Fibroblast of skin of left biceps (primary cell): ENCODE measurements around the gene PNPLA1.

ENCODE experiments used
- DNase-seq, 2 experiments: peaks; one replicate each; pipeline ENCODE4 v3.0.0-alpha.2; 2013; ENCODE audit warnings: low read depth in 2 of 2

PNPLA1 gene

DNA sequence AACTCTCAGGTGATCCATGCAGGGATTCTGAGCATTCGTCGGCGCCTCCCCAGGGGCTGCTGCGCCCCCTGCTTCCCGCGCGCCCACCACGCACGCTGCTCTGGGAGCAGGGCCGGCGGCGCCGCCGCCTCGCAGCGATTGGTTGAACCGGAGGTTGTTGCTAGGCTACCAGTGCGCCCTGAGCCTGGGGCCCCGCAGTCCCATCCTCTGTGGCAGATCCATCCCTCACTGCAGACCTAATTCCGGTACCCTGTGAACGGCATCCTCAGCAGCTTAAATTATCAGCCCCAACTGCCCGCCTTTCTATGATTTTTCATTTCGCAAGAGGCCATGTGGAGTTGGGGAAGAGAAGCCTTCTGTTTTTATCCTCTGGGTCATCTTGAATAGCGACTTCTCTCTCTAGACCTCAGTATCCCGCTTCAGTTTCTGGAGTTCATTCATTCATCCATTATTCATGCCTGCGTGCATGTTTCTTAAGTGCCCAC is 15.4 kb downstream of the PNPLA1 start:
- no peak for DNase-seq

DNA sequence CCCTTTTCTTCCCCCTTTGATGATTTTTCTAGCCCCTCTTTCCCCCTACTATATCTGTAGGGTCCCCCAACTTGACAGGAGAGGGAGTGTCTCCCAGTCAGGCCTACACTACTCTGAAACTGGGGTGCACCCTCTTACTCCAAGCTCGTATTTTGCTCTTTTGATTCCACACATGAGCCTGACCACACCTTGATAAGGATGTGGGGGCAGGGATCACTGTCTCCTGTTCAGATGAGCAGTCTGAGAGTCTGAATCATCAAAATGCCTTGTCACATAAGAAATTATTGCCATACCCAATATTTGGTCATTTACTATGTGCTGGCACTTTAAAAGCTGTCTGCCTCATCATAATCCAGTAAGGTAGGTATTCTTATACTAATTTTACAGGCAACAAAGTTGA is 15.9 kb downstream of the PNPLA1 start:
- no peak for DNase-seq

DNA sequence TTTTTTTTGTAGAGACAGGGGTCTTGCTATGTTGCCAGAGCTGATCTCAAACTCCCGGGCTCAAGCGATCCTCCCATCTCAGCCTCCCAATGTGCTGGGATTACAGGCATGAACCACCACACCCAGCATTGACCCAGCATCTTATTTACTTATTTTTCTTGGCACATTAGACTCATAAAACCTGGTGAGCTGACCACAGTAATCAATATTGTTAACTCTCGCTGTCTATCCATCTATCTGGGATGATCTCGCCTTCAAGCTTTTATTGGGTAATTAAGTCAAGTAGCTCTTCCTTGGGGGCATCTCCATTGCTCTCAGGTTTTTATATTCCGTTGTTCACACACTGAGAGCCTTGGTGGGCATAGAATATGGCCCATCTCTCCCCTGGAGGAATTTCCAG is 17.0 kb downstream of the PNPLA1 start:
- no peak for DNase-seq

DNA sequence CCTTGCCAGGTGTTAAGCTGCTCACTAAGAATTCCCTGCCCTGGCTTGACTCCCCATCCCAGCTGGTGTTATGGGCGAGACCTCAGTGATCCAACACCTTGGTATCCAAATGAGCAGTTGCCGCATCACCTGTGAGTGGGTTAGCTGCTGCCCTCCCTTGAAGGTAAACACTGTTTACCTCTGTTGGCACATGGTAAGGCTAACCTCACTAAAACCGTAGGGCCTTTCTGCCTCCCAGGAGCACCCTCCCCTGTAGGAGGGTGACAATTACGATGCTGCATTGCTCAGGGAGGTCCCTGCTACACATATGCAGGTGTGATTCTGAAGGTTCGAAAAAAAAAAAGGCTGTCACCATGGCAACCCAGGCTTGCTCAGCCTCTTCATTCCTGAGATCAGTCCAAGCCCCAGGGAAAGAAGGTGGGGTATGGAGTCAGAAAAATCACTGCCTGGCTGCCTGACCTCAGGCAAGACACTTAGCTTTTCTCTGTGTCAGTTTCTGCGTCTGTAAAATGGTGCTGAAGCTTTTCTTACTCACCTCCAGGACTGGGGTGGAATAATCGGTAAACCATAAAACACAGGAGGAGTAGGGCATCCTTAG is 19.5 kb downstream of the PNPLA1 start:
- DNase-seq: no peak

DNA sequence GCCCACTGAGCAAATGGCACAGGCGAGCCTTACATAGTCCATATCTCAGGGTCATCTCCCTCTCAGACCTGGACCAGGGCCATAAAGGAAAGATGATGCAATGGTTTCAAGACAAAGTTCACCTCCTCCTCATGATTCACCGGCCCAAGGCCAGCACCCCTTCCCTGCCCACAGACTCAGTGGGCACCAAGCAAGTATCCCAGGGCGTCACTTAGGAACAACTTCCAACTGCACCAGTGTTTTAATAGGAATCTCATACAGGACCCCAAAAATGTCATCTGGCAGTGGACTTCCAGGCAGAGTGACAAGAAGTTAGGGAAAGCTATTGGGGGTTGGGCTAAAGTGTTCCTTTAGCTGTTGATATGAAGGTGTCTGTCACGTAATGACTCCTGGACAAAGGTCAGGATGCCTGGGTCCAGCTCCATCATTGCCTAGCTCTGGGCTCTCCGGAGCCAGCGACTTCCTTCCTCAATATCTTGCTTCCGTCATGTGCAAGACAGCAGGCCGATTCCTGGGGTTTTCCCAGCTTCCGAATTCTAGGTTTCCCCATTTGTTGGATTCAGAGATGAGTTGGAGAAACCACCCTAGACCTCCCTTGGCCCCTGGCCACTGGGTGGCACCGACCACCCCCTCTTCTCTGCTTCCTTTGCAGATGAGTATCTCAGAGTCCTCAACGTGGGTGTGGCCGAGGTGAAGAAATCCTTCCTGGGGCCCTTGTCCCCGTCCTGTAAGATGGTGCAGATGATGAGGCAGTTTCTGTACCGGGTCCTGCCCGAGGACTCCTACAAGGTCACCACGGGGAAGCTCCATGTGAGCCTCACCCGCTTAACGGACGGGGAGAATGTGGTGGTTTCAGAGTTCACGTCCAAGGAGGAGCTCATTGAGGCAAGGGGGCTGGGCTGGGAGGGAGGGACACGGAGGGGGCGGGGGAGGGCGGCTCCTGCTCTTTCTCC is 21.1 kb downstream of the PNPLA1 start:
- no peak for DNase-seq

DNA sequence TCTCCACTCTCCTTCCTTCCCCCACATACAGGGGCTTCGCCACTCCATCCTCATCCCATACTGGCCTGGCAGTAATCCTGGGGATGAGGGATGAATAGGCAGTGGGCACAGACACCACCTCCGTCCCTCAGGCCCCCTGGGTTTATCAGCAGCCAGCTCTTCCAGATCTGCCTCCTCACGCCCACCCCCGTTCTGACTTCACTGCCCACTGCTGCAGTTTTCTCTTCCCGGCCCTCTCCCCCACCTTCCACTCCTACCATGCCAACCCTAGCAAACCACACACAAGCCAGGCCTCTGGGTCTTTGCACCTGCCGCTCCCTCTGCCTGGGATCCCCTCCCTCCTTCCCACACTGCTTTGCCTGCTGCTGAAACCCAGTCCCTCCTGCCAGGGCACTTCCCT is 22.3 kb downstream of the PNPLA1 start:
- no peak for DNase-seq

DNA sequence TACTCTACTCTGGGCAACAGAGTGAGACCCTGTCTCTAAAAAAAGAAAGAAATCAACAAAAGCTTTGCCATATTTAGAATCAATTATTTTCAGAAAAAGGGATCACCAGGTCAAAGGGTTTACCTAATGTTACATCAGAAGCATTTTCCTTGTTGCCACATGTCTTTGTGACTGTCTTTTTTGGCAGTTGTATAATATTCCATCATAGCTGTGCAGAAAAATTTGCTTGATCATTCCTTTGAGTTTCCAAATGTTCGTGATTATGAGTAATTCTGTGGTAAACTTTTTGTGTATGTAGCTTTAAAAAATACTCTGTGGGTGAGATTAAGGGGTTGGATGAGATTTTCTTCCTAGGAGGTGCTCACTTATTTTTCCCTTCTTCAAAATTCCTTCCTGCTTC is 26.4 kb downstream of the PNPLA1 start:
- DNase-seq: no peak

DNA sequence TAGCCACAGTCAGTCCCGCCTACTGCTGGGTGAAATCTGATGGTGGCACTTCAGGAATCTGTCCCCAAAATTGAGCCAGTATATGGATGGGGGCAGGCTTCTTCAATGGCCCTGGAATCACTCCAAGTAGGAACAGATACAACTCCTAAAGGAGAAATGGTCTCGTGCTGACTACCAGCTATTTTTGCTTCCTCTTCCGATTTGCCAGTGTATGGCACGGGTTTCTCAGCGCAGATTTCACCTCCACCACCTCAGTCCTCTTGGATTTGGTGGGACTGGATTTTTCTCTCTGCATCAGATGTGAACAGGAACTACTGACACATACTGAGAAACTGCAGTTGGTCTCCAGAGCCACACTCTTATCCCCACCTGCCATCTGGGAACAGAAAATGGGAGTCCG is 27.2 kb downstream of the PNPLA1 start:
- DNase-seq: no peak

DNA sequence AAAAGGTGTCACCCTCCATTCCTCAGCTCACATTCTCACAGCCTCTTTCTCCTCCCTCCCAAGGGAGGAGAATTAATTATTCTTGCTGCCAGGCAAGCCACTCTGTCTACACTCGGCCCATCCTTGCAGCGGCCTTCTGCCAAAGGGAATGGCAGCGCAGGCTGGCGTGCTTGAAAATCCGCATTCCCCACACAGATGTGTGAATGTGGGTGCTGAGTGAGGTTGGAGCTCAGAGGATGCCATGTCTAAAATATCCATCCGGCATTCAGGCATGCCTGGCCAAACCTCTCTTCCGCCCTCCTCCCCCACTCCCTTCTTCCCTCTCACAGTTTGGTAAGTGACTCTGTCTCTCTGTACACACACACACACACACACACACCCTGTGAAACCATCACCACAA is 27.7 kb downstream of the PNPLA1 start:
- no peak for DNase-seq

DNA sequence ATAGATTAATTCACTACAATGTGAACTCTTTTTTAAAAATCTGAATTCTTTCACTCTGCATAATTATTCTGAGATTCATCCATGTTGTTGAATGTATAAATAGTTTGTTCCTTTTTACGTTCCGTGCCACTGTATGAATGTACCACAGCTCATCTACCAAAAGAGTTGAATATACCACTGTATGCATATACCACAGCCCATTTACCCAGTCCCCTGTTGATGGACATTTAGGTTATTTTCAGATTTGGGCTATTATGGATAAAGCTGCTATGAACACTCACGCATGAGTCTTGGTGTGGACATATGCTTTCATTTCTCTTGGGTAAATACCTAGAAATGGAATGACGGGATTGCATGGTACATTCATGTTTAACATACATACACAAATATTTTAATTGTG is 28.2 kb downstream of the PNPLA1 start:
- no peak for DNase-seq

DNA sequence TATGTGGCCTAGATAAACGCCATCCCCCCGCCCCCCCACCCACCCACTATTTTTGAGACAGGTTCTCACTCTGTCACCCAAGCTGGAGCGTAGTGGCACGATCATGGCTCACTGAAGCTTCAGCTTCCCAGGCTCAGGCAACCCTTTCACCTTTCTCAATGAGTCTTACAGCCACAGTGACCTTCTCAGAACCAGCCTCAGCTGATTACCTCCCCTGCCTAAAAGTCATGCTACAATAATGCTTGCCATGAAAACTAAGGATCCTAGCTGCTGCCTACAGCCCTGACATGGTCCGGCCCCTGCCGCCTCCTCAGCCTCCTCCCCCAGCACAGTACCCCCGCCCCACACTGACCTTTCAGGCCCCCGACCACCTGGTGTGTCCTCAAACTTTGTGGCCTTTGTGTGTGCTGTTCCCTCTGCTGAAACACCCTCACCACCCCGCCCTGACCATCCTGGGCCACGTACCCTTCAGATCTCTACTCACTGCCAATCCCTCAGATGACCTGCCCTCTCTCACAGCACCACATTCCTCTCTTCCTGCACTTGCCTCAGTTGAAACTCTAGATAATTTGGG is 31.3 kb downstream of the PNPLA1 start:
- no peak for DNase-seq

DNA sequence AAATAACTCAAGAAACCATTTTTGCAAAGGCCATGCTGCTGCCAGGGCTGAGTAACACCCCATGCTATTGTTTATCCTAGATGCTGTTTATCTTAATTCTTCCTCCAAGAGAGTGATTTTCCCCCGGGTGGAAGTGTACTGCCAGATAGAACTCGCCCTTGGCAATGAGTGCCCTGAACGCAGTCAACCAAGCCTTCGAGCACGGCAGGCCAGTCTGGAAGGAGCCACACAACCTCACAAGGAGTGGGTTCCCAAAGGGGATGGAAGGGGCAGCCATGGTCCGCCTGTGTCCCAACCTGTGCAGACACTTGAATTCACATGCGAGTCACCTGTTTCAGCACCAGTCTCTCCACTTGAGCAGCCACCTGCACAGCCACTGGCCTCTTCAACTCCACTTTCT is 31.9 kb downstream of the PNPLA1 start:
- no peak for DNase-seq

DNA sequence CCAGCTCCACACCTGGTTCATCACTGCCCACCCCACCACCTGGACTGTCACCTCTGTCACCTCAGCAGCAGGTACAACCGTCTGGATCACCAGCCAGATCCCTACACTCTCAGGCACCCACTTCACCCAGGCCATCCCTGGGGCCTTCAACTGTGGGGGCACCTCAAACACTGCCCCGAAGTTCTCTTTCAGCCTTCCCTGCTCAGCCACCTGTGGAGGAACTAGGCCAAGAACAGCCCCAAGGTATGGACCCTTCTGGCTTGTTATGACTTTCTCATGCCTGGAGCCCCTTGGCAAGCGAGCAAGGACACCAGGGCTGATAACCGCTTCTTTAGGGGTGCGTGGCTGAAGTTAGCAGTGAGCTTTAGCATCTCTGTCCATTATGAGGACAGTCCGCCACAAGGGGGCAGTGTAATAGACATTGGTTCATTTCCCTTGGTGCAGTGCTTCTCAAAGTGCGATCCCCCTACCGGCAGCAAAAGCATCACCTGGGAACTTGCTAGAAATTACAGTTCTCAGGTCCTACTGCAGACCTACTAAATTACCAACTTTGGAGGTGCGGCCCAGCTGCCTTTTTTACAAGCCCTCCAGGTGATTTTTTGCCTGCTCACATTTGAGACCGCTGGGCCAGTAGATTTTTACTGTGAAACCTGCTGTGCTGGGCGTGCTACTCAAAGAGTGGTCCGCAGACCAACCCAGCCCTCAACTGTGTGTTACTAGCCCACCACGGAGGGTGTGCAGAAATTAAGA is 32.5 kb downstream of the PNPLA1 start:
- DNase-seq: peak; percentile 48 to 55

DNA sequence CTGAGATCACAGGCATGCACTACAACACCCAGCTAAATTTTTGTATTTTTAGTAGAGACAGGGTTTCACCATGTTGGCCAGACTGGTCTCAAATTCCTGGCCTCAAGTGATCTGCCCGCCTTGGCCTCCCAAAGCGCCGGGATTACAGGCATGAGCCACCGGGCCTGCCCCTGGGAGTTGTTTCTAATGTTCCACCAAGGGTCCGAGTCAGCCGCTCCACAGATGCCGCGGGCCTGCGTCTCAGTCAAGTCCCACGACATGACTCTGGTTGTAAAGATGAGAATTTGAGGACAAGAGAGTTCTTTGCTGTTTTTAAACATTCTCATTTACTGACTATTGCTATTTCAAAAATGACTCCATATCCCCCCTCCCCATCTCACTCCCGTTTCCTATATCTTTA is 36.0 kb downstream of the PNPLA1 start:
- no peak for DNase-seq

DNA sequence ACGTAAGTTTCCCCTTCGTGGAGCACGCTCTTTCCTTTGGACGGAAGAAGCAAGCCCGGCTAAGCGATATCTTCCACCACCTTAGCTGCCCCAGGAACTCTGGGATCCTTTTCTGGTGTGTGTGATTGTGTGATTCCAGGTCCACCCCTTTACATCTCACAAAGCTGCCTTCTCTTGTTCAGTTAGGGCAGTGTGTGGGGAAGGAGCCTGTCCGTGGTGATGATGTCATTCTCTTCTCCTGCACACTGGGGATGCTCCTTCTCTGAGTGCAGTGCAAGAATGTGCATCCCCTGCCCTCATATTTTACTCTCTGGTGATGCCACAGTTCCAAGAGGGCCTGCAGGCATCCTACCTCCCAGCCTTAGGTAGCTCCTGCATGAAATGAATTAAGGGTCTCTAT is 36.5 kb downstream of the PNPLA1 start:
- DNase-seq: no peak

DNA sequence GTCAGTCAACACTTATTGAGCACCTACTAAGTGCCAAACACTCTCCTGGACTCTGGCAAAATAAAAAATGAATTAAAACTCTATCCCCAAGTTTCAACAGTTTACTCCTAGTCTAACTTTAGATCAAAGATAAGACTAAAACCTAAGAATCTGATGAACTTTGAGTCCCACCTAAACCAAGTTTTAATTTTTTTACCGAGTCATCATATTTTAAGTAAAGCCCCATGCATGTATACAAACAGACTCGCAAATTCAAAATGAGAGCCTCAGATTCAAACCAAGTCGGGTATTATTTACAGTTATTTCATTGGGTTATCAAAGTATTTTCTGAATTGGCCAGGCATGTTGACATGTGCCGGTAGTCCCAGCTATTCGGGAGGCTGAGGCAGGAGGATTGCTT is 38.7 kb downstream of the PNPLA1 start:
- no peak for DNase-seq

DNA sequence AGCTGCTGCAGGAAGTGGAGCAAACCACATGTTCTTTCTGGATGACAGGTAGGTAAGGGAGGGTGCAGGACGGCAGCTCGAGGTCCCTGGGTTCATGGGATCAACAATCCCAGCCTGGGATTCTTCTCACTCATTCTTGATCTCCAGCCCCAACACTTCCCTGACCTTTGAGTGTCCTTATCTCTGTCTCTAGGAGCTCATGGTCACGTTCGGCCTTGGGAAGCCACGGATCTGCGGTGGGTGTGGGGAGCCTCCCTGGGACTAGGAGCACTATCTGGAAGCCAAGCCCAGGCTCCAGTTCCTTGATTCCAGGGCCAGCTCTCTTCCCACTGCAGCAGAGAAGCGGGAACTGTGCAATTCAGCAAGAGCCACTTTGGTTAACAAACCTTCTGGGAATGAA is 39.3 kb downstream of the PNPLA1 start:
- no peak for DNase-seq

DNA sequence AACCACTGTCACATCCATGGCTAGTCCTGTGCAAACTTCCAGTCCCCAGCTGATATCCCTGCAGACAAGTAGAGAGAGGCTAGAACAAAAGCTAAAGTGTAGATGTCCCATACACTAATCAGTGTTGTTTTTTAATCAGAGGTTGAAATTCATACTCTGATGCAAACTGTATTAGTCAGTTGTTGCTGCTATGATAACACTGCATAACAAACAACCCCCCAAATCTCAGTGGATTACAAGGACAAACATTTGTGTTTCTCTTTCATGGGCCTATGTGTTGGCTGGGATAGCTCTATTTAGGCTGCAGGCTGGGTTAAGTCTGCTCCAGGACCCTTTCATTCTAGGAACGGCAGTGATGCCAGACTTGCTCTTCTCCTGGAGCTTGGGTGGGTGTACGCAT is 40.0 kb downstream of the PNPLA1 start:
- DNase-seq: no peak

DNA sequence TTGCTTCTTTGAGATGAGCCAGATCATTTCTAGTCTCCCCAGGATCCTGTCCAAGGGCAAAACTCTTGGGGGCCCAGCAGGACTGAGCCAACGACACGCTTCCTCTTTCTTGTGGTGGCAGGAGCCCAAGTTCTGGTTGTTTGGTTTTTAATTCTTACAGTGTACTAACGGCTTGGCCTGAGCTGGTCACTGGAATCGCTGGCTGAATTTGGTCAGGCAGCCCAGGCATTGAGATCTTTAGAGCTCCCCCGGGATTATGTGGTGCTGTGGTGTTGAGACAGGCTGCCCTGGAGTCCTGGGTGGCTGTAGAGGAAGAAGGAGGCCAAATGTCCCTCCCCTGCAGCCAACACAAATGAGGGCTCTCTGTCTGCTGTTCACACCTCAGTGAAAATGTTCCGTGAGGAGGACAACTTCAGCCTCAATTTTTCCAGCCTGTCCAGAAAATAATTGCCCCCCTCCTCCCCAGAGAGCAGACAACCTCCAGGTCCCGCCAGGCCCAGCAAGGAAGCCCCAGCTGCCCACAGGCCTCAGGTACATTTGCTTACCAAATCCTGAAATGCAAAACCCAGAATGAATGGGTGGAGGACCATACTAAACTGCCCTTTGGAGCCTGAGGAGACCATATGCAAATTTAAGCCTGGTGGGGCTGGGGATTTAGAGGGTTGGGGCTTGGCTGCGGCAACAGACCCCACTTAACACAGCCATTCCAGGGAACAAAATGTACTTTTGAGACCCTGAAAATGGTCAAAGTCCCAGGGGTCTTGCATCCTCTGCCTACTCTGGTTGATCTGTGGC is 43.2 kb downstream of the PNPLA1 start:
- DNase-seq: no peak

DNA sequence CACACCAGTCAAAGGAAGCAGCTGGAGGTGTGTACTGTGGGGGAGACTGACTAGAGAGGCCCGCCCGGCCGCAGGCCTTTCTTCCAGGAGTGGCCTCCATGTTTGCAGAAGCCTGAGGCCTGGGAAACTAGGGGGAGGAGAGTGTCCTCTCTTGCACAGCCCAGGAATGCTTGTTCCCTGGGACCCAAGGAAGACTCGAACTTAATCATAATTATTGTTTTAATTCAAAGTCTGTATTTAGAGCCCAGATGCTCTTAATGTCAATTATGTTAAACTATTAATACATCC is 43.7 kb downstream of the PNPLA1 start:
- no peak for DNase-seq

DNA sequence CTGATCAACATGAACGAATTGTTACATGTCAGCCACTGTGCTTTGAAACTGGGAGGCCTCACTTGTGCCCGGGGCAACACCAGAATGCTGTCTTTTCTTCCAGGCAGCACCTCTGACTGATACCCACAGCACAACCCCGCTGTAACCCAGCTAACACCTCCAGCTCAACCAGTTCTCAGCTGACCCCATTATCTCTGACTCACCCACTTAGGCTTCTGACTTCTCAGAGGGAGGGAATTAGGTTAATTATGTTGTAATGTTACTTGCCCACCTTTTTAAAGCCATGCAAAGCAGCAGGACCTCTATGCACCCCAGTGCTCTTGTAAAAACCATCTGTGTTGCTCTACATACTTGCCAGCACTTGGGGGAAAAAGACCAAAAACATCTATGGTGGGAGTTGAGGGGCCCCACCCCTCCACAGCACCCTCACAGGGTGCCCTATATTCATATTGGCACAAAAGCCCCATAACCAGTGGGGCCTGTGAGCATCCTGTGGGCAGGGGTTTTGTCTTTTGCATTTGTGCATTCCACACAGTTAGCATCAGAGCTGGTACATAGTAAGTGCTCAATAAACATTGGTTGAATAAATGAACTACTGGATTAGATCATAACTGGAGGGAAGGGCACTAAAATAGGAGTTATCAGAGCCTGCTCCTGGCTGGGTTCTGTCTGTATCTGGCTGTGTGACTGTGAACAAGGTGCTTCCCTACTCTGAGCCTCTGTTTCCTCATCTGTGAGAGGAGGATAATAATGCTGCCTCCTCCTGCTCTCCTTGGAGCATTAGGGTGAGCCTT is 44.6 kb downstream of the PNPLA1 start:
- no peak for DNase-seq
